K562 (cell line): ENCODE data around the gene POU2F3. TPM values are rescaled to one million over a fixed set of nuclear protein-coding genes. Genes with fewer than 3 reads are reported as not detected.

Source experiments
- ATAC-seq: fragments of 200-7000 bp; cut with Tn5 transposase; 3 replicates; pipeline ENCODE4 v1.9.1; 2020; ENCODE audit warnings: moderate library complexity
- BruUV-seq: library from RNA; stranded (reverse); fragments of 400-500 nt; replicated peaks from 2 replicates; lab custom pipeline; 2021; lab: Mats Ljungman, UMichigan
- CTCF ChIA-PET: fragments of 300-600 bp; formaldehyde crosslinking; extraction: SDS; loops from one replicate; lab custom pipeline; 2021; ENCODE audit warnings: low intra/inter-chr PET ratio; lab: Yijun Ruan, JAX
- POLR2A ChIA-PET: fragments of 300-600, 350-650 bp; sonication (Branson Sonifier 250); formaldehyde crosslinking; extraction: SDS; loops from one replicate; lab custom pipeline; 2021; ENCODE audit warnings: antibody characterized with exemption, inconsistent platforms; lab: Yijun Ruan, JAX
- DNase-seq, 4 experiments: peaks; one replicate each; pipeline versions ENCODE4 v3.0.0 to v3.0.0-alpha.2; 2011 to 2018; ENCODE audit warnings: low spot score in 3 of 4, mixed read lengths in 3 of 4; ENCODE audit errors: extremely low read depth in 1 of 4
- FAIRE-seq: peaks from 2 replicates; lab custom pipeline; 2011; peaks lifted over from hg19 to GRCh38; lab: Jason Lieb, UNC
- H2AFZ ChIP-seq: 2 replicates; pipeline ENCODE4 v1.6.0; 2011; ENCODE audit warnings: low read depth, low read length, control low read depth, inconsistent platforms
- H3K27ac ChIP-seq: fragments of 200-600 bp; 3 replicates; pipeline ENCODE4 v1.8.0; 2011; ENCODE audit warnings: low read depth, mild to moderate bottlenecking, control low read depth, inconsistent platforms, low read length, moderate library complexity, mixed read lengths; ENCODE audit errors: extremely low read depth
- H3K27me3 ChIP-seq, 2 experiments: fragments of 300-600 bp in 1 of 2; 2 replicates in 1 of 2; 3 replicates in 1 of 2; pipeline versions ENCODE4 v1.6.0 to v1.8.0; 2011; ENCODE audit warnings: inconsistent platforms in 2 of 2, low read length in 2 of 2, mild to moderate bottlenecking in 1 of 2, mixed read lengths in 1 of 2, moderate library complexity in 1 of 2; ENCODE audit not compliant: control insufficient read depth in 2 of 2, insufficient read depth in 2 of 2
- H3K36me3 ChIP-seq: fragments of 300-600 bp; 3 replicates; pipeline ENCODE4 v1.8.0; 2011; ENCODE audit warnings: mild to moderate bottlenecking, low read length, inconsistent platforms; ENCODE audit not compliant: control insufficient read depth, insufficient read depth
- H3K4me1 ChIP-seq, 2 experiments: fragments of 200-600 bp in 1 of 2; replicated peaks in 1 of 2; 2 replicates in 1 of 2; 3 replicates in 1 of 2; pipeline versions ENCODE4 v1.5.1 to v1.8.0; 2011; ENCODE audit warnings: inconsistent platforms in 2 of 2, low read length in 2 of 2, mild to moderate bottlenecking in 1 of 2, mixed read lengths in 1 of 2, moderate library complexity in 1 of 2; ENCODE audit not compliant: control insufficient read depth in 2 of 2, insufficient read depth in 2 of 2
- H3K4me2 ChIP-seq: 2 replicates; pipeline ENCODE4 v1.6.1; 2011; ENCODE audit warnings: low read length, control low read depth, inconsistent platforms, mixed read lengths; ENCODE audit not compliant: insufficient read depth
- H3K4me3 ChIP-seq: fragments of 200-600 bp; sonication (generic), shearing (Covaris generic); 2 replicates; pipeline ENCODE4 v1.5.1; 2016; ENCODE audit warnings: control low read depth, inconsistent platforms
- H3K79me2 ChIP-seq: fragments of 200-600 bp; 3 replicates; pipeline ENCODE4 v1.8.0; 2011; ENCODE audit warnings: low read length, inconsistent platforms; ENCODE audit not compliant: control insufficient read depth, insufficient read depth
- H3K9ac ChIP-seq, 2 experiments: 2 replicates each; pipeline versions ENCODE4 v1.6.0 to v1.6.1; 2011; ENCODE audit warnings: low read depth in 2 of 2, low read length in 2 of 2, control low read depth in 1 of 2, inconsistent platforms in 1 of 2, mild to moderate bottlenecking in 1 of 2, mixed read lengths in 1 of 2; ENCODE audit not compliant: insufficient read depth in 1 of 2
- H3K9me1 ChIP-seq: one replicate; pipeline ENCODE4 v1.6.0; 2011; ENCODE audit warnings: inconsistent platforms, mild to moderate bottlenecking, low read length, moderate library complexity; ENCODE audit not compliant: control insufficient read depth, insufficient read depth
- H3K9me3 ChIP-seq: replicated peaks from 2 replicates; pipeline ENCODE4 v1.5.1; 2011; ENCODE audit warnings: low read depth, low read length, inconsistent platforms; ENCODE audit not compliant: control insufficient read depth, insufficient read depth
- H4K20me1 ChIP-seq: replicated peaks from 2 replicates; pipeline ENCODE4 v1.6.1; 2011; ENCODE audit warnings: low read length, inconsistent platforms, mixed read lengths; ENCODE audit not compliant: control insufficient read depth, insufficient read depth
- ERF ChIP-seq: fragments of 450-650 bp; formaldehyde crosslinking; IDR thresholded peaks from 2 replicates; pipeline ENCODE4 v1.4.0; 2020; ENCODE audit warnings: mild to moderate bottlenecking, mixed read lengths
- ESRRA ChIP-seq: fragments of 450-650 bp; IDR thresholded peaks from 2 replicates; pipeline ENCODE4 v1.6.1; 2014; ENCODE audit warnings: low read depth, mild to moderate bottlenecking, moderate library complexity, borderline replicate concordance
- FOSL1 ChIP-seq: fragments of 200-800 bp; sonication (Bioruptor generic); conservative IDR thresholded peaks from 2 replicates; pipeline ENCODE4 v1.6.1; 2016; ENCODE audit warnings: missing genetic modification characterization, missing compliant biosample characterization
- FOXO4 ChIP-seq: fragments of 450-650 bp; formaldehyde crosslinking; IDR thresholded peaks from 2 replicates; pipeline ENCODE4 v1.4.0; 2020; ENCODE audit warnings: mild to moderate bottlenecking, moderate library complexity
- HDAC1 ChIP-seq, 2 experiments: fragments of 450-650 bp; IDR thresholded peaks; 2 replicates each; pipeline ENCODE4 v1.6.1; 2016 to 2017; ENCODE audit warnings: inconsistent platforms in 1 of 2, mild to moderate bottlenecking in 1 of 2, moderate library complexity in 1 of 2
- MAFK ChIP-seq: IDR thresholded peaks from 2 replicates; pipeline ENCODE4 v1.6.1; 2011; ENCODE audit warnings: low read length, improper control_type of control experiment
- PHTF2 ChIP-seq: fragments of 250-450 bp; sonication (Bioruptor Pico); IDR thresholded peaks from 2 replicates; pipeline ENCODE4 v1.5.0; 2021; ENCODE audit warnings: mild to moderate bottlenecking
- SRSF3 ChIP-seq: fragments of 200-400 bp; formaldehyde crosslinking; IDR thresholded peaks from 2 replicates; pipeline ENCODE4 v1.6.1; 2016; ENCODE audit warnings: mild to moderate bottlenecking, low read length, moderate library complexity; ENCODE audit not compliant: insufficient read depth
- UBTF ChIP-seq, 2 experiments: IDR thresholded peaks; 2 replicates each; pipeline ENCODE4 v1.6.1; 2012; ENCODE audit warnings: improper control_type of control experiment in 2 of 2, low read depth in 2 of 2, low read length in 2 of 2, borderline replicate concordance in 1 of 2
- ZNF282 ChIP-seq: sonication (generic); formaldehyde crosslinking; IDR thresholded peaks from 2 replicates; pipeline ENCODE4 v1.8.1; 2023; ENCODE audit warnings: missing genetic modification reagents
- ZNF586 ChIP-seq: fragments of 450-650 bp; formaldehyde crosslinking; conservative IDR thresholded peaks from 2 replicates; pipeline ENCODE4 v1.4.0; 2020; ENCODE audit warnings: mild to moderate bottlenecking, moderate library complexity
- WGBS: fragments of 100-300 bp; shearing (Covaris generic); methylation state at CpG from one replicate; pipeline ENCODE4 v1.1.6; 2016; ENCODE audit warnings: low coverage, mixed read lengths; ENCODE audit not compliant: insufficient coverage; ENCODE audit errors: missing lambda C conversion rate; 5-methylcytosine and 5-hydroxymethylcytosine counted together
- in situ Hi-C: fragments of 300-500 bp; cut with MboI; formaldehyde crosslinking; loops from 4 replicates; pipeline ENCODE4 v1.15.0; 2018; ENCODE audit warnings: inconsistent platforms, mixed read lengths
- intact Hi-C: fragments of 100-400 bp; cut with micrococcal nuclease; formaldehyde crosslinking; loops from 2 replicates; pipeline ENCODE4 v1.14.2; 2022
- polyA plus RNA-seq, 8 experiments: library from polyadenylated mRNA; depleted of rRNA in 4 of 8; stranded (reverse) in 5 of 8; unstranded in 3 of 8; fragments of >200 nt; fragmentation: Nextera tagmentation in 2 of 8; fragmentation: Illumina TruSeq in 1 of 8; extraction: Ambion mirVana in 2 of 8; extraction: Trizol in 1 of 8; gene quantifications; 2 replicates each; pipeline versions ENCODE4 v1.2.1 to v1.2.3, GENCODE V29; 2011 to 2014; ENCODE audit warnings: inconsistent platforms in 1 of 8, missing spikeins in 1 of 8
- total RNA-seq, 7 experiments: library from RNA; depleted of rRNA in 6 of 7; stranded (reverse); fragments of >200 nt in 6 of 7; fragmentation: Illumina TruSeq in 2 of 7; extraction: Trizol in 2 of 7; gene quantifications; 2 replicates each; pipeline versions ENCODE4 v1.2.1 to v1.2.3, GENCODE V29; 2011 to 2021; ENCODE audit warnings: low replicate concordance in 1 of 7

The POU2F3 gene
- total and polyA plus RNA-seq, 9 of the 15 experiments (the other 6 are each of a cell fraction or from before 2014, with no cell fraction given): not detected

GRCh38 chr11:120268686-120269085 lies 28.7 kb downstream of the POU2F3 start:
- no peak for FAIRE-seq
- in situ Hi-C loops (no loop called here), intact Hi-C loops (no loop called here)
- no peak for DNase-seq
- ChIA-PET POLR2A (interaction anchor here (1.0 to 1.5 kb wide), 2 partner anchors 20 to 34 kb away, joined by 3 to 5 read pairs; no protein-coding TSS in a partner anchor), CTCF (interaction anchor here (0.7 kb wide), 1 partner anchor 97 kb away, joined by 3 read pairs; no protein-coding TSS in a partner anchor)
- Histone ChIP-seq H3K4me3 (no peak overlapping the region), H3K27me3 (peaks cover 20 to 46% of the 10 kb centered on the region in 2 experiments), H3K9ac (no peak overlapping the region), H3K27ac (no peak overlapping the region), H4K20me1 (no peaks in the 10 kb centered on the region), H3K36me3 (no peaks in the 10 kb centered on the region), H2AFZ (no peak overlapping the region), H3K79me2 (no peaks in the 10 kb centered on the region), H3K9me1 (no peaks in the 10 kb centered on the region), H3K9me3 (no peaks in the 10 kb centered on the region), H3K4me1 (peaks cover 0 to 7% of the 10 kb centered on the region in 2 experiments; a peak in 3 of 5 replicates), H3K4me2 (no peak overlapping the region)
- no peak for ATAC-seq
- WGBS: 8% methylated on average over 5 of the region's 5 CpGs
- BruUV-seq: no TSS peak
- no peak for TF ChIP-seq FOXO4 (CRISPR knock-in tag)
- TF ChIP-seq PHTF2 (CRISPR knock-in tag): no peak
- no peak for TF ChIP-seq HDAC1 (IDR thresholded peaks at IDR 0.05)
- no peak for TF ChIP-seq FOSL1 (tag)
- TF ChIP-seq SRSF3: no peak
- no peak for TF ChIP-seq MAFK
- no peak for TF ChIP-seq ERF (CRISPR knock-in tag)
- no peak for TF ChIP-seq ESRRA
- TF ChIP-seq ZNF586 (CRISPR knock-in tag): no peak
- no peak for TF ChIP-seq ZNF282 (CRISPR knock-in tag)
- no peak for TF ChIP-seq UBTF (IDR thresholded peaks at IDR 0.05; ENCODE audit: borderline replicate concordance in 1 of 2, low read depth in 2 of 2, low read length in 2 of 2)
